ENCODE data around the gene TTLL12.

GRCh38 chr22:43177479-43177878 is 9.5 kb downstream of the TTLL12 start:
- no peak for TF ChIP-seq CTCF (IDR thresholded peaks at IDR 0.05; ENCODE audit: low read depth, low read length)
- TF ChIP-seq EZH2phosphoT487 (IDR thresholded peaks at IDR 0.05; ENCODE audit: low read depth): no peak
